GM21529 (cell line): Measurements from ENCODE around the gene NME3.

Experiments used
- ATAC-seq: cut with Tn5 transposase; IDR thresholded peaks from one replicate; pipeline ENCODE4 v1.9.1; 2021; ENCODE audit not compliant: unreplicated experiment

Gene NME3

GRCh38 chr16:1729445-1729844 lies 41.9 kb downstream of the NME3 start:
- no peak for ATAC-seq

GRCh38 chr16:1729026-1729425 lies 42.3 kb downstream of the NME3 start:
- no peak for ATAC-seq

- no peak for ATAC-seq
Observed at GRCh38 chr16:1727651-1728624, 43.4 kb downstream of the NME3 start.

GRCh38 chr16:1726661-1727502 lies 44.5 kb downstream of the NME3 start:
- no peak for ATAC-seq

- no peak for ATAC-seq
Observed at GRCh38 chr16:1724491-1724890, 46.9 kb downstream of the NME3 start.

- ATAC-seq: no peak
Observed at GRCh38 chr16:1723450-1724147, 47.7 kb downstream of the NME3 start.

GRCh38 chr16:1721372-1721771 lies 50.0 kb downstream of the NME3 start:
- ATAC-seq: no peak
